HG03159 (cell line): ENCODE data around the gene ARSG.
"Not testable (repeated sequence)": the region's sequence is repeated elsewhere in the genome, so short reads cannot be mapped to it uniquely, and the experiment has no call there.

Experiments
- ATAC-seq: cut with Tn5 transposase; IDR thresholded peaks from one replicate; pipeline ENCODE4 v1.9.1; 2021; ENCODE audit warnings: mild to moderate bottlenecking, moderate library complexity; ENCODE audit not compliant: unreplicated experiment

The ARSG gene

DNA sequence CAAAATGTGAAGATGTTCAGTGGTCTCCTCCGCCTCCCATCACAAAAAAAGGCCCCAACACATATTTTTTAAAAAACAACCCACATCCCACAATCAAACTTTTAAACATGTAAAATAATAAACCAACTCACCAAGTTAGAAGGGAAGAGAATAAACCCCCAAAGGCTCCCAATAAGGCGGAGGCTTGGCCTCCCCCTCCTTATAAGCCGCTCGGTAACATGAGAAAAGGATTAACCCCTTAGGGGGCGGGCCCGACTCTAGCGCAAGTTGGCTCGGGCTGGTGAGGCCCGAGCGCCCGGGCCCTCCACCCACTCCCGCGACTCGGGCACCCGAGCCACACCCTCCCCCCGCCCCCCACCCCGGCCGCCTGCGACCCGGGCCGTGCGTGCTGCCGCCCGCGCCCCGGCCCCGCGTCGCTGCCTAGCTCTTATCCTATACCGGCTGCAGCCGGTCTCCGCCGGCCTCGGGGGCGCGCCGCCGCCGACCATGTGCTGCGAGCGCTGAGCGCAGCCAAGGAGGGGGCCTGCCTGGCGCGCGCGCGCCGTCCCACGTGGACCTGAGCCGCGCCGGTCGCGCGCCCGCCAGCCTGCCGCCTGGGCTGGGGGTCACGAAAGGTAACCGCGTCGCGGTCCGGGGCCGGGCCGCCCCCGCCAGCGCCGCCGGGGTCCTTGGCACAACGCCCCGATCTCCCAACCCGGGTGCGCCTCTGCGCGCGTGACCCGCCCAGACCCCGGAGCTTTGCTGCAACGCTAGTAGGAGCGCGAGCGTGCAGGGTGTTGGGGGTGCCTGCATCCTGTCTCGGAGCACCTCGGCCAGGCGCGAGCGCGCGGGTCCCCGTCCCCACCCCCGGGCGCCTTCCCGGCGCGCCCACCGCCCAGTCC lies at the start of gene ARSG, which contains the start of gene SLC16A6:
Gene ARSG, plus strand, starts transcription at position 541 of the 881 bp plus-strand sequence. CDS start 15,999 bp downstream, outside the sequence.
Gene SLC16A6, minus strand, starts transcription at position 173 of the 881 bp plus-strand sequence. CDS start 12,807 bp downstream, outside the sequence.
- ATAC-seq: peak; percentile 46

DNA sequence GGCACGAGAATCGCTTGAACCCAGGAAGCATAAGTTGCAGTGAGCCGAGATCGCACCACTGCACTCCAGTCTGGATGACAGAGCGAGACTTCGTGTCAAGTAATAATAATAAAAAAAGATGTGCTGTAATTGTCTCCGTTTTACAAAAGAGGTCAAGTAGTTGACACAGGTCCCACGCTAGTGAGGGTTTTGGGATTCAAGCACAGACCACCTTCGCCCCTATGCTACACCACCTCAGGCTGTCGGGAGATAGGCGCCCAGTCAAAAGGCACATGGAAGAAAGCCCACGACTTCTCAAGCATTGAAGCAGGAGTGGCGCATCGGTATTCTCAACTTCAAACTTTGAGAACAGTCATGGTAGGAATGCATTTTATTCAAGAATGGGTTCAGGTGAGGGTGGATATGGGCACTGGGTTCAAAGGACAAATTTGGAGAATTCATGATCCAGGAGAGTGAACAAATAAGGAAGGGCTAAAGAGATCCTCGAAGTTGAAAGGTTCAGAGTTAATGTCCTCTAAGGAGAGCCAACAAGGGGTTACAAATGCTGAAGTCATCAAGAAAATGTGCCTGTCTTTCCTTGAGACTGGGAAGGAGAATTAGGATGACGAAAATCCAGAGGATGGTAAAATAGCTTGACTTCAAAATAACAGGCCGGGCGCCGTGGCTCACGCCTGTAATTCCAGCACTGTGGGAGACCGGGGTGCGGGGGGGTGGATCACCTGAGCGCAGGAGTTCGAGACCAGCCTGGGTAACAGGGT lies 44.8 kb upstream of the ARSG start:
- ATAC-seq: no peak

DNA sequence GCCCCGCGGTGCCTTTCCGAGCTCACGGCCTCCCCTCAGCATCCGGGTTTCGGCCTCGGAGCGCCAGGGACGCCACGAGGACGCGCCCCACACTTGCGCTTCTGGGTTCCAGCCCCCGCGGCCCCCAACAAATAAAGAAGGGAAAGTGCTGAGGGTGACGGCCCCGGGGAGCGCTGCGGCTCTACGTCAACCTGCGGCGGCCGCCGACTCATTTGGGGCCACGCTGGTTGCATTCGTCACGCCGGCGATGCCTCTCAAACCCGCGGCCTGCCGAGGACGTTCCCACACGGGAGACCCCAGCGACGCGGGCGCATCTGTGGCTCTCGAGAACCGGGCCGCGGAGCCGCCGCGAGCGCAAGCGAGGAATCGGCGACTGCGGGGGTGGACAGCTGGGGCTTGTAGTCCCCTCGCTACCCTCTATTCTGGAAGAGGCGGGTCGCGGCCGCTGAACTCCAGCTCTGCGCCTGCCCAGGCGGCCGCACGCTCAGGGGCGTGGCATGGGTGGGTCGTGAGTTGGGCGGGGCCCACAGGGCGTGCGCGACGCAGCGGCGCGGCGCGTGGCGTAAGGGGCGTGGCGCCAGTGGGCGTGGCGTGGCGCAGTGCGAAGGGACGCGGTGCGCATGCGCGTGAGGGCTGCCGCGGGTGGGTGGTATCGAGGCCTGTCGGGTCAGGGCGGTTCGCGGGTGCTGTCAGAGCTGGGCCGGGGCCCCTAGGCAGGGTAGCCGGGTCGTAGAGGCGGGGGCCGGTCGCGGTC lies 43.7 kb upstream of the ARSG start, which contains the start of gene AMZ2:
Gene AMZ2, plus strand, starts transcription at position 599 of the 754 bp plus-strand sequence. CDS start 2,145 bp downstream, outside the sequence.
- peak; percentile 86 for ATAC-seq

GRCh38 chr17:68248199-68248825 lies 43.0 kb upstream of the ARSG start:
- no peak for ATAC-seq

GRCh38 chr17:68248891-68249290 lies 42.4 kb upstream of the ARSG start:
- no peak for ATAC-seq

- no peak for ATAC-seq
Observed at GRCh38 chr17:68249354-68249765, 41.9 kb upstream of the ARSG start.

- ATAC-seq: not testable (repeated sequence)
Observed at GRCh38 chr17:68253426-68253825, 37.9 kb upstream of the ARSG start.

- no peak for ATAC-seq
Observed at GRCh38 chr17:68255151-68255550, 36.1 kb upstream of the ARSG start.

DNA sequence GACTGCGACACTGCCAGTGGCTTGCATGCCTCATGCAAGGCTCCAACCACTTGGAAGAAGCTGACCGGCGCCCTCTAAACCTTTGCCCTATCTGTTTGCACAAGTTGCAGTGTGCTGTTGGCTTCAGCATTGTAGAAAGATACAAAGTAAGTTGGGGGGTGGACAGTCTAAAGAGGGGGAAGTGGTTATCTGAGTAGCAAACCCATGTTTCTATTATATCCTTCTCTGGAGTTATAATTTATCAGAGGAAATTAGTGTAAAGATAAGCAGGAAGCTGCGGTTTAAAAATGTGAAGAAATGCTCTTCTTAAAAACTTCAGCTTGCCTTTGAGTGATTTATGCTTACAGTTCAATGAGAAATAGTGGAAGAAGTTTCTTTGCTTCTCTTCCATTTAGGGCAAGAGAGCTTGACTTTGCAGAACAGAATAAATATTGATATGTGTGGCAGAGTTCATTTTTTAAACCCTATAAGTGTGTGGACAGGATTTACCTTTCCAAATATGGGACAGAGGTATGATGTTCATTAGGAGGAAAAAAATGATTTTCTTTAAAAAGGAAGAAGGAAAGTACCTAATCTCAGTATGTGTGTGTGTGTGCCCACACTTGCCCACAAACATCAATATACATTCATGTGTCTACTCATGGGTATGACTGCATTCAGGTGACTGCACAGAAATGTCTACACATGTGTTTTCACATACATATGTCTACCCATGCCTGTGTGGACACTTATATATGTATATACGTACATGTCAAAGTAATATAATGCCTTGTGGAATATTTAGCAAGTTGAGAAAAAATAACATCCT lies 35.4 kb upstream of the ARSG start:
- no peak for ATAC-seq

DNA sequence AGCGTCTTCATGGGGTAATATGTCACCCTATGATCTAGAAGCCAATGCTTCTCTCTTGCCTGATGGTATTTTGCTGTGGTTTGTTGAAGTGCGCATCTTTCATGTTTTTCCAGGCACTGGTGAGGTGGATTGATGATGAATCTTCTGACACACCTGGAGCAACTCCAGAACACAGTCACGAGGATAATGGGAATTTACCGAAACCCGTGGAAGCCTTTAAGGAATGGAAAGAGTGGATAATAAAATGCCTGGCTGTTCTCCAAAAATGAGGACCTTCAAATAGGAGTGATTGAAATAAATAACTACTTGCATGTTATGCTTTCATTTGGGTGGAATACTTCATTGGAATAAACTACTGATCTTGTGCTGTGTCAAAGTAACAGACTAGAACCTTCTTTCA lies 34.6 kb upstream of the ARSG start:
- not testable (repeated sequence) for ATAC-seq

- ATAC-seq: no peak
Observed at GRCh38 chr17:68257934-68258333, 33.4 kb upstream of the ARSG start.

- ATAC-seq: peak; percentile 89
Observed at GRCh38 chr17:68258890-68259647, 32.2 kb upstream of the ARSG start.

- not testable (repeated sequence) for ATAC-seq
Observed at GRCh38 chr17:68259648-68259951, 31.7 kb upstream of the ARSG start.

DNA sequence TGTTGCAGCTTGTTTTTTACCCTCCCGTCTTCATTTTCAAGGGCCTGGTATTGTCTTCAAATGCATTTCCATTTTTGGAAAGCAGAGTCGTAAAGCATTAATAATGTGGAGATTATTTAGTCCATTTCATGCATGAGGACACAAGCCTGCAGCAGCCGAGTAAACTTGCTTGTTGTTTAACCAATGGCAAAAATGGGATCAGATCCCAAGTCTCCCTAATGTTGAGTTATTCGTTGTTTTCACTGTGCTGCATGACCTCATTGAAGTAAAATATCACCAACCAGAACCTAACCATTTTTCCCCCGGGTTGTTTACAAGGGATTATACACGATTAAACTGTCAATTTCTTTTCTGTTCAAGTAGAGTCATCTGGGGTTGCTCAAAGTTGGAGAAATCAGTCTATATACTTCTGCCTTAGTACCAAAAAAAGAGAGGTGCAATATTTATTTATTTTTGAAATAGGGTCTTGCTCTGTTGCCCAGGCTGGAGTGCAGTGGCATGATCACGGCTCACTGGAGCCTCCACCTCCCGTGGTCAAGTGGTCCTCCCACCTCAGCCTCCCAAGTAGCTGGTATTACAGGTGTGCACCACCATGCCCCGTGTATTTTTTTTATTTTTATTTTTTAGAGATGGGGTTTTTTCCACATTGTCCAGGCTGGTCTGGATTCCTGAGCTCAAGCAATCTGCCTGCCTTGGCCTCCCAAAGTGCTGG lies 31.1 kb upstream of the ARSG start:
- no peak for ATAC-seq

DNA sequence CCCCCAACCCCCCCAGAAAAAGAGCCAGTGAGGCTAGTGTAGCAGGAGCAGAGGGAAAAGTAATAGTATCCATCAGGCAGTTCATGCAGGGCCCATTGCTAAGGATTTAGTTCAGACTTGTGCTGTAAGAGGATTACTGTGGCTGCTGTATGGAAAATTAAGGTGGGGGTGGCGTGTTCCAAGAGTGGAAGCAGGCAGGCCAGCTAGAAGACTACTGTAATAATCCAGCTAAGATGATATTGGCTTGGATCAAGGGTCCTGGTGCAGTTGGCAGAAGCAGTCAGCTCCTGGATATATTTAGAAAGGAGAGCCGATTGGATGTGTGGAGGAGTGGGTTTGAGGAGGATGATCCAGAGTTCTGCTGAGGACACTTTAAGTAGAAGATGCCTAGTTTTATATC lies 28.8 kb upstream of the ARSG start:
- not testable (repeated sequence) for ATAC-seq

DNA sequence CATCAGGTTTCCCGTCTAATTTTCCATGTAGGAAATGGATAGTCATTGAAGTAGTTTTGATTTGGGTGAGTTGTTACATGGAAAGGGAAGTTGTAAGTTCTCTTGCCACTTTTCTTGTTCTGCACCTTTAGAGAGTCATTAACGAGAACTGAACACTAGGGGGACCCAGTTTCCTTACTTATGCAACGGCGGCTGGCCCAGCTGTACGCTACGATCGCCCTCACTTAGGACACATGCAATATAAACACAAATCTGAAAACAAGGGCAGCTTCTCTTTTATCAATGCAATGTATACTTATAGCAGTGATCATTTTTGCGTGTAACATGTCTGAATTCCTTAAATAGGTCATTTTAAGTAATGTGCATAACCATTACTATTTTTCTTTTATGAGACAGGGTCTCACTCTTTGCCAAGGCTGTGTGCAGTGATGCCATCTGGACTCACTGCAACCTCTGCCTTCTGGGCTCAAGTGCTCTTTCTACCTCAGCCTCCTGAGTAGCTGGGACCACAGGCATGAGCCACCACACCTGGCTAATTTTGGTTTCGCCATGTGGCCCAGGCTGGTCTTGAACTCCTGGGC lies 28.1 kb upstream of the ARSG start:
- peak; percentile 49 for ATAC-seq

- ATAC-seq: not testable (repeated sequence)
Observed at GRCh38 chr17:68265833-68266232, 25.5 kb upstream of the ARSG start.

- no peak for ATAC-seq
Observed at GRCh38 chr17:68273722-68274121, 17.6 kb upstream of the ARSG start.
